Neuron (in vitro differentiated cells): ENCODE measurements around the gene PTCH1.

Experiments
- H2AFZ ChIP-seq: one replicate; pipeline ENCODE4 v1.6.1; 2013; ENCODE audit warnings: low read depth, mild to moderate bottlenecking, inconsistent platforms, low read length, moderate library complexity
- H3K27me3 ChIP-seq: one replicate; pipeline ENCODE4 v1.6.1; 2013; ENCODE audit warnings: low read length; ENCODE audit not compliant: insufficient read depth
- H3K36me3 ChIP-seq: one replicate; pipeline ENCODE4 v1.6.1; 2013; ENCODE audit warnings: low read length; ENCODE audit not compliant: insufficient read depth
- H3K4me1 ChIP-seq: one replicate; pipeline ENCODE4 v1.6.1; 2013; ENCODE audit warnings: low read length; ENCODE audit not compliant: insufficient read depth
- H3K4me3 ChIP-seq: 2 replicates; pipeline ENCODE4 v1.5.1; 2013; ENCODE audit warnings: mild to moderate bottlenecking, low read length, moderate library complexity
- H3K9me3 ChIP-seq: one replicate; pipeline ENCODE4 v1.6.1; 2013; ENCODE audit warnings: low read length

The PTCH1 gene

DNA sequence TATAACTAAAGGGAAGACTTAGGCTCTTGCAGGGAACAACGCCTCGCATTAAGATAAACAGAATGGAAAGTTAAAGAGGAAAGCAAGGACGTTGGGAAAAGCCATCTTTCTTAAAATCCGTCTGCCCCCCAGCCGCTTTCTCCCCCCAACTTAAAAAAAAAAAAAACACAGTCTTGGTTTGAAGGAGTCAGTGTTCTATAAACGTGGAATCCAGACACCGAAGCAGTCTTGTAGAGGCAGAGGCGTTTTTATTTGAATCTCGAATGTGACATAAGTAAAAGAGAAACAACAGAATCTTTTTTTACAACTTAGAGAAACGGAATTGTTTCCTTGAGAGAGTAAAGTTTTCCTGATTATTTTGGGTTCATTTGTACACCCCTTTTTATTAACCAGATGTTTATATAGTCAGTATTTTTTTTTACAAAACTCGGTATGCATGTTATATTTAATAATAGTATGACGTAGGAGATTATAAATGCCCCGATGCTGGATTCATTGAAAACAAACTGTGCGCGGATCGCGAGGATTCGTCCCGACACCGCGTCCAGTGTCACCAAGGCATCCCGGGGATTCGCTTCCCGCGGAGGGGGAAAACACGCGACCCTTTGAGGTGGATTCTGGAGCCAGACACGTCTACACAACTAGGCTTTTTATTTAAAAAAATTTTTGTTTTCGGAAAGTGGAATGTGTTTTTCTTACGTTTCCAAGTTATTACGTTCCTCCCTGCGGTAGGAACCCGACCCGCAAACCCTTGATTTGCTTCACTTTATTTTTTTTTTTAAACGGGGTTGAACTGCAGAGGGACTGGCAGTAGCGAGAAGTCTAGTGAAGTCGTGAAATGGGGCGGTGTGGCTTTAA is 6.7 kb downstream of the PTCH1 start:
- no peaks in the 10 kb centered on the region for H3K9me3 ChIP-seq
- no peaks in the 10 kb centered on the region for H3K27me3 ChIP-seq
- peaks cover 22% of the 10 kb centered on the region for H3K36me3 ChIP-seq
- H2AFZ ChIP-seq = no peak overlapping the region
- peak overlapping the region; percentile 95 for H3K4me3 ChIP-seq
- H3K4me1 ChIP-seq = peaks cover 37% of the 10 kb centered on the region

DNA sequence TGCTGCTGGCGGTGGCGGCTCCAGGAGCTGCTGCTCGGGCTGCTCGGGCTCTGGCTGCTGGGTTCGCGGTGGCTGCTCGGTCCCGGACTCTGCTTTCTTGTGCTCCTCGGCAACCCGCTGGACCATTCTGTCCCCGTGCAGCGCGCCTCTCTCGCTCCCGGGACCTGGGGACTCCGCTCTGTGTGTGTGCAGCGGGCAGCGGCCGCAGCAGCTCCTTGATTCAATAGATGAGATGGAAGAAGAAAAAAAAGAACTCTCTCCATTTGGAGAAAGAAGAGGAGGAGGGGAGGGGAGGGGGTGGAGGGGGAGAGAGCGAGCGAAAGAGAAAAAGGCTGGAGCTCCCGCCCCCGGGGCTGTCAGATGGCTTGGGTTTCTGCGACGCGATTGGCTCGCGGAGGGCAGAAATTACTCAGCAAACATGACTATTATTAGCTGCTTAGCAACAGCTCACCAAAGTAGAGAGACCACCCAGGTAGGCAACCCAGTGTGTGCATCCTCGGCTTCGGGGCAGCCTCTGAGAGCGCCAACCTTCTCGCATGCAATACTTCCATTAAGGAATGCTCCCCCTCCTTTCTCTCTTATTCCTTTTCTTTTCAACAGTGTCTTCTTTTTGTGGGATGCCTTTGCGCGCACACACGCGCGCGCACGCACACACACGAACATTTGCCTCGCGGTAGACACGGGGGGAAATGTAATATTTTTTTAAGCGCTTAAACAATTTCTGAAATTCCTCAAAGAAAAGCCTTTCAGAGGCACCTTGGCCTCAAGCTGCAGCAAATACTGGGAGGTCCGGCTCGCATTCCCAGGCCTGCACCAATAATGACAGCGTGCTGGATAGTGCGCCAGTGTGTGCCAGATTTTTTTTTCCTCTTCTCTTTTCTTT is 7.6 kb downstream of the PTCH1 start:
- H3K4me1 ChIP-seq = peaks cover 37% of the 10 kb centered on the region
- H3K27me3 ChIP-seq = no peaks in the 10 kb centered on the region
- no peaks in the 10 kb centered on the region for H3K9me3 ChIP-seq
- no peak overlapping the region for H2AFZ ChIP-seq
- peaks cover 30% of the 10 kb centered on the region for H3K36me3 ChIP-seq
- H3K4me3 ChIP-seq = peak overlapping the region; percentile 99

DNA sequence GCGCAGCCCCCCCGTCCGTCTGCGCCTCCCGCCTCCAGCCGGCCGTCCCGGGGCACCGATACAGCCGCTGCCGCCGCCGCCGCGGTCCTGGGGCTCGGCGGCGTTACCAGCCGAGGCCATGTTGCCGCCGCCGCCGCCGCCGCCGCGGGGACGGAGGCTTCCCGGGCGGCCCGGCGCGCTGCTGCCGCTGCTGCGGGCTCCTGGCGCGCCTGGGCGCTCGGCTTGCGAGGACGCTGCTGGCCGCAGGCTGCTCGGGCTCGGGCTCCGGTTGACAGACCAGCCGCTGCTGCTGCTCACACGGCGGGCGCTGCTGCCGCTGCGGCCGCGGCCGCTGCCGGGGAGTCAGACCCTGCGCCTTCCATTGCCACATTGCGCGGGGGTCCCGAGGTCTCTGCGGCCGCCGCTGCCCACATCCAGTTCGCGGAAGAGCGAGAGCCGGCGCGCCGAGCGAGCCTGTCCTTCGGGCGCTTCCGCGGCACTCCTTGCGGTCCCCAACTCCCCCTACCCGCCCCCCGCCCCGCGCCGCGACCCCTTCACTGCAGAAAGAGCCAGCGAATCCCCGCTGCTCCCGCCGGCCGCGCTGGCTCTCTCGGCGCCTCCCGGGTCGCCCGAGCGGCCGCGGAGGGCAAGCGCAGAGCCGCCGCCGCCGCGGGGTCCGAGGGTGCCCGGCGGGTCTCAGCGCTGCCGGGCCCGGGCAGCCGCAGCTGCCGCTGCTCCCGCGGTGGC is 8.4 kb downstream of the PTCH1 start:
- H3K4me3 ChIP-seq = peak overlapping the region; percentile 99
- no peaks in the 10 kb centered on the region for H3K27me3 ChIP-seq
- no peaks in the 10 kb centered on the region for H3K9me3 ChIP-seq
- peaks cover 35% of the 10 kb centered on the region for H3K36me3 ChIP-seq
- peaks cover 33% of the 10 kb centered on the region for H3K4me1 ChIP-seq
- no peak overlapping the region for H2AFZ ChIP-seq

DNA sequence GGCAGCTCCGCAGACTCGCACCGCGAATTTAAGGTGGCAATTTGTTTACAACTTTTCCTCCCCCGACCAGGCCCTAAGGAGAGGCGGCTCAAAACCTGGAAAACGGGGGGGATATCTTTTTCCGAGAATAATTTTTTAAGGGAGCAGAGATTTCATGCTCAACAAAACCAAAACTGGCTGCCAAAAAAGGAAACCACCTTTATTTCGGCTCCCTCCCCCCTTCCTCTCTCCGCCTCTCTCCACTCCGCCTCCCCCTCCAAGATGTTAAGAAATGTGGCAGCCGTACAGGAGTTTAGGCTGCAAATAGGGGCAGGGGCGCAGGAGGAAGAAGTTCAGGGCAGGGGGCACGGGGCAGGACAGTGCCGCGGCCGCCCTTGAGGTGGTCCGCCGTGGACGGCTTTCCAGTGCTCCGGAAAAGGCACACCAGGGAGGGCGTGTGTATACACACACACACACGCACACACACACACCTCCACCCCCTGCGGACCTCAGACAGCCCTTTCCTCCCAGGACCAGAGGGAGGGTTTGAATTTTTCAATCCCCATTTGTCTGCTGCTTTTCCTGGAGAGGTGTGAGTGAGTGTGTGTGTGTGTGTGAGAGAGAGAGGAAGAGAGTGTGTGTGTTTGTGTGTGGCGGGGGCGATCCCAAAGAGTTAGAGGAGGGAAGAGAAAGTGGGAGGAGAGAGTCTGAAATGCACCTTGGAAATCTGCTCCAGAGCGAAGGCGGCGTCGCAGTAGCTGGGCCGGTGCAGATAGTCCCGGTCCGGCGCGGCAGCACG is 9.1 kb downstream of the PTCH1 start:
- Histone ChIP-seq H3K36me3 (peaks cover 43% of the 10 kb centered on the region), H3K9me3 (no peaks in the 10 kb centered on the region), H3K4me3 (peak overlapping the region; percentile 99), H3K4me1 (peaks cover 33% of the 10 kb centered on the region), H3K27me3 (no peaks in the 10 kb centered on the region), H2AFZ (no peak overlapping the region)

DNA sequence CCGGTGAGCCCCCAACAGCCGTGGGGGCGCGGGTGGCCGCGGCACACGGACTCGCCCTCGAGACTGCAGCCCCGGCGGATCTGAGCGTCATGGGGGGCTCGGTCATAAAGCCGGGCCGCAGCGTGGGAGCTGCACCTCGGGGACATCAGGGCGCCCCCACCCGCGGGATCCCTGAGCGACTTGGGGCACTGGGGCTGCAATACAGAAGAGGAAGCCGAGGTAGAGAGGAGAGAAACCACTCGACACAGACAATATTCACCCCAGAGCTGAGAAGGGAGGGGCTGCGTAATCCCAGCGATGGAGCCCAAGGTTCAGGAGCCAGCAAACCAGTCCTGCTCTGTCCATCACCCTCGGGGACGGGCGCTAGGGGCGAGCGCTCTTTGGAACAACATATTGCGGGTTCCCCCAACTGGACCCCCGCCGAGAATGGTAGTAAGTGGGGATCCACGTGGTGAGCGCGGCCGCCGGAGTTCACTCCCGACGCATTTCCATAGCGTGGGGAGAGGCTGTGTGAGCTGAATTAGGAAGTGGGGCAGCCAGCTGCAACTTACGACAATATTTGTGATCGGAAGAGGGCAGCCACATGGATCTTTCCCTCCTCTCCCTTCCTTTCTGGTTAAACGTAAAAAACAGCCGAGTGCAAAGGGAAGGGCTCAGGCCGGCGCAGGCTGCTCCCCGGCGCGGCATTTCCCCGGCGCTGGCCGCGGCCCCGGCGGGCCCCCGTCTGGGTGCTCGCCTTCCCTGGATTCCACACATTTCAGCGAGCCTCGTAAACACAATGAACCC is 9.9 kb downstream of the PTCH1 start:
- peak overlapping the region; percentile 99 for H3K4me3 ChIP-seq
- peaks cover 34% of the 10 kb centered on the region for H3K4me1 ChIP-seq
- H3K36me3 ChIP-seq = peaks cover 50% of the 10 kb centered on the region
- no peaks in the 10 kb centered on the region for H3K9me3 ChIP-seq
- no peak overlapping the region for H2AFZ ChIP-seq
- H3K27me3 ChIP-seq = no peaks in the 10 kb centered on the region

DNA sequence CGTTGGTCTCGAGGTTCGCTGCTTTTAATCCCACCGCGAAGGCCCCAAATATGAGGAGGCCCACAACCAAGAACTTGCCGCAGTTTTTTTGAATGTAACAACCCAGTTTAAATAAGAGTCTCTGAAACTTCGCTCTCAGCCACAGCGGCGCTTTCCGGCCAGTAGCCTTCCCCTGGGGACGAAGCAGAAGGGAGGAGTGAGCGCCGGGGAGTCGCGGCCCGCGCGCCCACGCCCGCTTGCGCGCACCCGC is 10.4 kb downstream of the PTCH1 start:
- Histone ChIP-seq H3K36me3 (peaks cover 55% of the 10 kb centered on the region), H3K9me3 (no peaks in the 10 kb centered on the region), H3K4me1 (peaks cover 39% of the 10 kb centered on the region), H3K27me3 (no peaks in the 10 kb centered on the region), H2AFZ (no peak overlapping the region), H3K4me3 (peak overlapping the region; percentile 99)

DNA sequence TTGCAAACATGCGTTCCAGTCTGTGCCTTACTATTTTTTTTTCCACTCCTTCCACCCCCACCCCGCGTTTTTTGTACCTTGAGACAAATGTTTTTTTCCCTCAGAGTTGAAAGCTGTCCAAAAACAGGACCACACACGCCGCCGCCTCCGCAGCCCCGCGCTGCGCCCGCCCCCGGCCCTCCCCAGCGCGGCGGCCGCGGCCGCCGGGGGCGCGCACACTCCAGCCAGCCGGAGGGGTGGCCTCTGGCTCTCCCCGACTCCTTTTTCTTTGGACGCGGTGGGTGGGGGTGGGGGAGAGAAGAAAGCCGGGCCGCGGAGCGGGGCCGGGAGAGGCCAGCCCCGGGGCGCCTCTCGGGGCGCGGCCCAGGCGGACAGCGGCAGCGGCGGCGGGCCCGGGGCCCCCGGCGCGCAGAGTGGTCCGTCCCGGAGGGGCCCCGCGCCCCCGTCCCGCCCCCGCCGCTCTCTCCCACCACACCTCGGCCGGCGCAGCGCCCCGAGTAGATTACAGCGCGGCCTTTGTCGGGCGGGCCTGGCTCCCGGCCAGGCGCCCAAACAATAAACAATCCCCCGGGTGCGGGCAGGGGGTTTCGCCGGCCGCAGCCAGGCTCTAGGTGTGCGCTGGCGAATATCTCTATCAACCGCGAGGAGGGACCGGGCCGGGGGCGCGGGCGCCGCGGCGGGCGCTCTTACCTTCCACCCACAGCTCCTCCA is 10.9 kb downstream of the PTCH1 start:
- Histone ChIP-seq H3K27me3 (no peaks in the 10 kb centered on the region), H2AFZ (no peak overlapping the region), H3K36me3 (peaks cover 60% of the 10 kb centered on the region), H3K9me3 (no peaks in the 10 kb centered on the region), H3K4me1 (peaks cover 44% of the 10 kb centered on the region), H3K4me3 (peak overlapping the region; percentile 99)

DNA sequence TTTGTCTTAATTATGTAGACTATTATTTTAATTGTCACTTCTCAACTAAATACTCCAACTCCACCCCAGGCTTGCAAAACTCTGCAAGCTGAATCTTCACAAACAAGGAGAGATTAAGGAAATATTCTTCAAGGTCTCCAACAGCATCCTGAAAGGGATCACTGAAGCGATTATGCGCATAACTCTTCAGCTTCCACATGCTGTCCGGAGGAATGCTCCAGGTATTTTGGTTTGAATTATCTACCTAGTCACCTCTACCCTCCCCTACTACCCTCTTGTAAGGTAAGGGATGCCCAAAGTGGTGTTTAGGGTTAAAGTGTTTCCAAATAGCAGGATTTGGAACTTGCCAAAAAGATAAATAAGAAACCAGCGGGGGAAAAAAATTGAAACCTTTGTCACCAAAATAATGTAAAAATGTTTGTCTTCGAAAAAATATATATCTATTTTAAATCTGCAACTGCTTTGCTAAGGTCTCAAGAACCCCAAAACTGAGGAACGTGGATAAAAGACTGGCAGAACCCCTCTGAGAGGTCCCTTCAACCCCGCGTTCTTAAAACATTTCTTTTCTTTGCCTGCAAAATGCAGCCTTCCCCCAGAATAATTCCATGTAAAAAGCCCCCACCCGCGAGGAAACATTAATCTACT is 11.6 kb downstream of the PTCH1 start:
- Histone ChIP-seq H3K4me3 (peak overlapping the region; percentile 99), H3K9me3 (no peaks in the 10 kb centered on the region), H3K4me1 (peaks cover 51% of the 10 kb centered on the region), H3K36me3 (peaks cover 67% of the 10 kb centered on the region), H3K27me3 (no peaks in the 10 kb centered on the region), H2AFZ (no peak overlapping the region)

DNA sequence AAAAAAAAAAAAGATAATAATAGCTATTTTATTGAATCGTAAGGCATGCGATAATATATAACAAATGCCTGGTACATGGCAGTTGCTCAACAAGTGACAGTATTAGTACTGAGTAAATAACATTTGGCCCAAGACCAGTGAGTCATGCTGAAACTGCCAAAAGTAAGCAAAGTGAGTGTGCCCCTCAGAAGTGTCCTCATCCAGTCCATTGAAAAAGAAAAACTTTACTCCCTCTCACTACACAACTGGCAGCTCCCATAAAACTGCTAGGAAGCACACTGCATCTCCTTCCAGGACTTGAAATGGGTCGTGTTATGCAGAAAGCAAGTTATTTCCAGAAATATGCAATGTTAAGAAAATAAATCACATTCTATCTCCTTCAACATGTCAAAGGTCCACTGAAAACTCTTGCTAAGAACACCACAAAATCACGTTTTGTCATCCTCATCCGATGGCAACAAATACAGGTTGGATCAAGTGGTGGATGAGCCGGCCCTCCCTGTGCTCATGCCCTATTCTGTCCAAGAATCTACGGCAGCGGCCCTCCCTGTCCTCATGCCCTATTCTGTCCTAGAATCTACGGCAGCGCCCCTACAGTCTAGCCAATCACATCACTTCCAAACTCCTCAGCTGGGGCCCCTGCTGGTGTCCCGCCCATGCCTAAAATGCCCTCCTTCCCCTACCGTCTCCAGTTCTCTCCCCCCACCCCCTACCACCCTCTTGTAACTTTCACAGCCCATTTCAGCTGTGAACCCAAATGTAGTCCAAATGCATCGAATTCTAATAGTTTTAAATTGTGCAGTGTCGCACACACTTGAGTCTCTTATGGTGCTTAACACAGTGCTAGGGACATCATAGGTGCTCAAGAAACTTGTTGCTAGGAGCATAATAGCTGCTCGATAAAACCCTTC is 12.5 kb downstream of the PTCH1 start:
- no peak overlapping the region for H2AFZ ChIP-seq
- H3K4me3 ChIP-seq = peak overlapping the region; percentile 99
- H3K36me3 ChIP-seq = peaks cover 76% of the 10 kb centered on the region
- peaks cover 55% of the 10 kb centered on the region for H3K4me1 ChIP-seq
- no peaks in the 10 kb centered on the region for H3K27me3 ChIP-seq
- H3K9me3 ChIP-seq = no peaks in the 10 kb centered on the region

DNA sequence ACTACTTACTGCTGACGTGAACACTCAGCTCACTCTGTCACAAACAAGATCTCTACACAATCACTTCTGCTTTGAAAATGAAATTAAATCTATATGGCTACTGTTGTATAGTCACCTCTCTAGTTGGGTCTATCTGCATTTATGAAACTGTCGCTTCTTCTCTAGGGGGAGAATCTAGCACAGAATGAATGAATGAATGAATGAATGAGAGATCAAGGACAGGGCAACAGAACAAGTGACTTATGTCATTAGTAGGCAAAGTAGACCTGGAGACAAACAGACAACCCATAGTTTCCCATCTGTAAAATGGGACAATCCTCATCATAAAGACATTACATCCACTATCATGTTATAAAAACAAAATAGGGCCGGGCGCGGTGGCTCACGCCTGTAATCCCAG is 13.4 kb downstream of the PTCH1 start:
- Histone ChIP-seq H3K9me3 (no peaks in the 10 kb centered on the region), H3K36me3 (peaks cover 85% of the 10 kb centered on the region), H2AFZ (no peak overlapping the region), H3K27me3 (no peaks in the 10 kb centered on the region), H3K4me3 (peak overlapping the region; percentile 27), H3K4me1 (peaks cover 64% of the 10 kb centered on the region)
